Activated CD8-positive, alpha-beta memory T cell treated with anti-CD3 and anti-CD28 coated beads for 48 hours (primary cell): Measurements from ENCODE around the gene TMEM120A.
A peak's percentile ranks its signal among the peaks of the same experiment; 100 is the strongest.
"Not testable (repeated sequence)": the region's sequence is repeated elsewhere in the genome, so short reads cannot be mapped to it uniquely, and the experiment has no call there.

Experiments used
- DNase-seq, 3 experiments: peaks; one replicate each; pipeline ENCODE4 v3.0.0-alpha.2; 2020; ENCODE audit warnings: low read depth in 2 of 3, low spot score in 2 of 3

The TMEM120A gene

GRCh38 chr7:75994388-75995051 lies at the start of gene TMEM120A:
TMEM120A (minus strand) TSS chr7:75994595; CDS start chr7:75994570, 25 bp downstream.
- peak; percentile 83 to 95 (median 92) for DNase-seq

GRCh38 chr7:76040126-76040525 lies 45.7 kb upstream of the TMEM120A start:
- DNase-seq: no peak

DNA sequence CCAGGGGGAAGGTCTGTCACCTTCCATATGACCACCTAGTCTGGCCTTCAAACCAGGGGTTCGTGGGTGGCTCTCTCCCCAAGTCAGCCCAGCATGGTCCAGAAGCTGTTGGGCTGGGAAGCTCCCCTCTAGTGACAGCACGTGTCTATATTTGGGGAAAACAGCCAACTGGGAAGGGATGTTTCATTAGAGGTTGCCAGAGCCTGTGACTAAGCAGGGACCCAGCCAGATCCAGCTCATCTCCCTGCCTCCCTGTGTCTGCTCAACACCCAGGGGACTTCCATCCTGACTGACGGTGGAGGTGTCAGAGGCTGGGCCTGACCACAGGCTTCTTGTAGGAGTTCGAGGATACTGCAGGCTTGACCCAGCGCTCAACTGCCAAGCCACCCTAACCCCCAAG lies 42.9 kb upstream of the TMEM120A start:
- no peak for DNase-seq

DNA sequence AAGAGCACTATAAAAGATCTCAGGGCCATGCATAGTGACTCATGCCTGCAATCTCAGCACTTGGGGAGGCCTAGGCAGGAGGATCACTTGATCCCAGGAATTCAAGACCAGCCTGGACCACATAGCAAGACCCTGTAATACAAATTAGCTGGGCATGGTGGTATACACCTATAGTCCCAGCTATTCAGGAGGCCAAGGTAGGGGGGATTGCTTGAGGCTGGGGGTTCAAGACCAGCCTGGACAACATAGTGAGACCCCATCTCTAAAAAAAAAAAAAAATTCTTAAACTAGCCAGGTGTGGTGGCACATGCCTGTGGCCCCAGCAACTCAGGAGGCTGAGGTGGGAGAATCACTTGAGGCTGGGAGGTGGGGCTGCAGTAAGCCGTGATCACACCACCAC lies 37.6 kb upstream of the TMEM120A start:
- no peak for DNase-seq

- not testable (repeated sequence) for DNase-seq
These were observed 35.3 kb upstream of the TMEM120A start for GRCh38 chr7:76029682-76030081.

DNA sequence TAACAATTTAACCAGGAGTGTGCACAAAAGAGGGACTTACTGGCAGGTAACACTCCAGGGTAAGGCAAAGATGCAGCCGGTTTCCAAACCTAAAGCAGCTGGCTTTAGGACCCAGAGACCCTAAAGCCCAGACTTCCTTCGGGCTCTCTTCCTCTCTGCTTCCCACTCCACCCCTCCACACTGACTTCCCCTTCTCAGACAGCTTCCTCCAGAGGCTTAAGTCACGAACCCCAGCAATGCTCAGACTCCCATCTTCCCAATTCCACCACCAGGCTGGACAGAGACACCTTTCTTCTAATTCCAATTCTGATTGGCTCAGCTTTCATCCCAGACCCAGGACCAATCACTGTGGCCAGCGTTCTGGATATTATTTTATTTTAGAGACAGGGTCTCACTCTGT lies 28.6 kb upstream of the TMEM120A start:
- DNase-seq: no peak

DNA sequence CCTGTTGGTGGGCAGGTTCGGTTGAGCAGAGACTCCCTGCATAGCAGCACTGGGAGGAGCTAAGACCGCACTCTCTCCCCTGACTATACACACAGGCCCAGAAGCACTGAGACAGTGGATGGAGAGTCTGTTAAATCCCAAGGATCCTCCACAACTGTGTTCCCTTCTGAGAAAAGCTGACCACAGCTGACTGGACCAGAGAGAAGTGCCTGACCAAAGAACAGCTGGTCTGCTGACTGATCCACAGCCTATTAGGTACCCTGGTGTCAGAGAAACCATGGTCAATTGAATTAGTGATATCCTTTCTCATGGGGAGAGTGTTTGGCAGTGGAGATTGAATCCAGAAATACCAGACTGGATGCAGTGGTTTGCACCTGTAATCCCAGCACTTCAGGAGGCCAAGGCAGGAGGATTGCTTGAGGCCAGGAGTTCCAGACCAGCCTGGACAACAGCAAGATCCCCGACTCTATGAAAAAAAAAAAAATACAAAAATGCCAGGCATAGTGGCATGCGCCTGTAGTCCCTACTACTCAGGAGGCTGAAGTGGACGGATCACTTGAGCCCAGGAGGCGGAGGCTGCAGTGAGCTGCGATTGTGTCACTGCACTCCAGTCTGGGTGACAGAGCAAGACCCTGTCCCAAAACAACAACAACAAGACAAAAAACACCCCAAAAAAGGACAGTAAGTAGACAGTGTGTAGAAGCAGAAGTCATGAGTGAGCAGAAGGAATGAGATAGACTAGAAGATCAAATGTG lies 27.8 kb upstream of the TMEM120A start:
- DNase-seq: no peak

- DNase-seq: peak; percentile 23 to 64 (median 59)
These were observed 25.8 kb upstream of the TMEM120A start for GRCh38 chr7:76020031-76020714.

DNA sequence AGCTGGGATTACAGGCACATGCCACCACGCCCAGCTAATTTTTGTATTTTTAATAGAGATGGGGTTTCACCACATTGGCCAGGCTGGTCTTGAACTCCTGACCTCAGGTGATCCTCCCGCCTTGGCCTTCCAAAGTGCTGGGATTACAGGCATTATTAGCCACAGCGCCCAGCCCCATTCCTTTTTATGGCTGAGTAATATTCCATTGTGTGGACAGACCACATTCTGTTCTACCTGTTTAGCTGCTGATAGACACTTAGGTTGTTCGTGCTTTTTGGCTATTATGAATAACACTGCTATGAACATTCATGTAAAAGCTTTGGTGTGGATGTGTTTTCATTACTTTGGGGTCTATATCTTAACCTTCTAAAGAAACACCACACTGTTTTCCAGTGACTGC lies 24.1 kb upstream of the TMEM120A start:
- DNase-seq: not testable (repeated sequence)

GRCh38 chr7:76016191-76016947 lies 22.0 kb upstream of the TMEM120A start:
- no peak for DNase-seq

GRCh38 chr7:76011442-76011861 lies 17.1 kb upstream of the TMEM120A start:
- no peak for DNase-seq

GRCh38 chr7:76009672-76010600 lies 15.5 kb upstream of the TMEM120A start:
- DNase-seq: no peak

DNA sequence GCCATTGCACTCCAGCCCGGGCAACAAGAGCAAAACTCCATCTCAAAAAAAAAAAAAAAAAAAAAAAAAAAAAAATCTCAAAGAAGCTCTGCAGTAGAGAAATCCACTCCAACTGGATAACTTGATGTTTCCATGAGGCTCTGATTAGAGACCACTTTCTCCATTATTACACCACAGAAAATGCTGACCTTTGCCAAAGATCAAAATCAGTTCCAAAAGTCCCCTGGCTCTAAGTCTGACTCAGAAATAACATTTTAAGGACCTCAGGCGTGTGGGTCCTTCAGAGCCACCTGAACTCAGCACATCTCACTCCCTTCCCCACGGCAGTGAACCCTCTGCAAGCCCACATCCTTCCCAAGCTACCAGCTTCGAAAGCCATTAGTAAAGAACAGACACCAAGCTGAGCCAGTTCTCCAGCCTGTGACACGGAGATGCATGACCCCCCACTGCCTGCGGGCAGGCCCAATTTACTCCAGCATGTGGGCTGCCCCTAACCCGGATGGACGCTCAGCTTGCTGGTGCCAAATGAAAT lies 13.8 kb upstream of the TMEM120A start:
- DNase-seq: no peak

DNA sequence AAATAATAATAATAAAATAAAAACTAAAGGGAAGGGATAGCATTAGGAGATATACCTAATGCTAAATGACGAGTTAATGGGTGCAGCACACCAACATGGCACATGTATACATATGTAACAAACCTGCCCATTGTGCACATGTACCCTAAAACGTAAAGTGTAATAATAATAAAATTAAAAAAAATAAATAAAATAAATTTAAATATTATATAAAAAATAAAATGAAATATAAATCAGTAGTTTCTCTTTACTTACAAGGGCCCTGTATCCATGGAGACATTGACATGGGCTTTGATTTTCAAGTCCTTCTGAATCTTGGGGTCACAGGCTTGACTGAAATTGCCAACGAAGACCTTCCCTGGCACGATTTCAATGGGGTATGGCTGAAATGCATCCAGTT lies 10.6 kb upstream of the TMEM120A start:
- DNase-seq: not testable (repeated sequence)

DNA sequence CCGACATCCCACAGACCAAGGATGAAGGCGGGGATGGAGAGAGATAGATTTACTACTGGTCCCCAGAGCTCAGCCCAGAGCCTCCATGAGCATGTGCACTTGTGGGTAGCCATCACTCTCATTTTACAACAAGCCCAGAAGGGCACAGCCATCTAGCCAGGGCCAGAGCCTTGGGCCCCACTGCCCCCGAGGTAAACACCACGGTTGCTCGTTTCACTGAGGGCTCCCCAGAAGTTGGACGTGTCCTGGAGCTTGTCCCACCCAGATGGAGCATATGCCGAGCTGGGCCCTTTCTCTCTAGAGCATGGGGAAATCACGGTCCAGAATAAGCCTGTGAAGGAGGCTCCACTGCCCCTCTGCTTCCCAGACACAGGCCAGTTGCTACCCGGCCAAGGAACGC lies 9.0 kb upstream of the TMEM120A start:
- DNase-seq: no peak

DNA sequence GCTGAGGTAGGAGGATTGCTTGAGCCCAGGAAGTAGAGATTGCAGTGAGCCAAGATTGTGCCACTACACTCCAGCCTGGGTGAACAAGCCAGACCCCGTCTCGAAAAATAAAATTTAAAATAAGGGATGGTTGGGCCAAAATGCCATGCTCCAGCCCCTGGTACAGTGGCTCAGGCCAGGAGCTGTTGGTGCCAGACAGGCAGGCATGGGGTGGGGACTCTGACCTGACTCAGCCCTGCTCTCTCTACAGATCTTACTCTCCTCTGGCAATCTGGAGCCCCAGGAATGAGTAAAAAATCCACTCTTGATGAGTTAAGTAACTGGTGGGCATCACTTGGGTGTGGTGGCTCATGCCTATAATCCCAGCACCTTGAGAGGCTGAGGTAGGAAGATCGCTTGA lies 8.4 kb upstream of the TMEM120A start:
- no peak for DNase-seq

GRCh38 chr7:76002139-76002538 lies 7.7 kb upstream of the TMEM120A start:
- no peak for DNase-seq

DNA sequence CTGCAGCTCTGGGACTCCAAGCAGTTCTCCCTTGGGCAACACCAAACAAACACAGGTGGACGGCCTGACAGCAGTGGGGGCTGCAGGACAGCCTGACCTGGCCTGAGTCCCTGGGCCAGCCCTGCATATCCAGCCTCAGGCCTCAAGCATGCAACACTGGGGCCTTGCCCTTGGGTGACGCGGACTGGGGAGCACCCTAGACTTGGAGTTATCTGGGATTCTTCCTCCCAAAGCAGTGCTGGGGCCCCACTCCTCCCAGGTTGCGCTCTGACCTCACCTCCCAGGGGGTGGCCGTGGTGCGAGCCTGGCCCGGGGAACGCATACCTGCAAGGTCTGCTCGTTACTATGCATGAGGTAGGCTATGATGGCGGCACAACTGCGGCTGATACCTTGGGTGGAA lies 6.2 kb upstream of the TMEM120A start:
- DNase-seq: no peak

DNA sequence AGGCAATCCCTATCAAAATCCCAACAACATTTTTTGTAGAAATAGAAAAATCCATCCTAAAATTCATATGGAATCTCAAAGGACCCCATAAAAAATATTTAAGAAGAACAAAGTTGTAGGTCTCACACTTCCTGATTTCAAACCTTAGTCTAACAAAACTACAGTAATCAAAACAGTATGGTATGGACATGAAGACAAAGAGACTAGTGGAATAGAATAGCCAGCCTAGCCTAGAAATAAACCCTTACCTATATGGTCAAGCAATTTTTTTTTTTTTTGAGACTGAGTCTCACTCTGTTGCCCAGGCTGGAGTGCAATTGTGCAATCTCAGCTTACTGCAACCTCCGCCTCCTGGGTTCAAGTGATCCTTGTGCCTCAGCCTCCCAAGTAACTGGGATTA lies 3.6 kb upstream of the TMEM120A start:
- no peak for DNase-seq

DNA sequence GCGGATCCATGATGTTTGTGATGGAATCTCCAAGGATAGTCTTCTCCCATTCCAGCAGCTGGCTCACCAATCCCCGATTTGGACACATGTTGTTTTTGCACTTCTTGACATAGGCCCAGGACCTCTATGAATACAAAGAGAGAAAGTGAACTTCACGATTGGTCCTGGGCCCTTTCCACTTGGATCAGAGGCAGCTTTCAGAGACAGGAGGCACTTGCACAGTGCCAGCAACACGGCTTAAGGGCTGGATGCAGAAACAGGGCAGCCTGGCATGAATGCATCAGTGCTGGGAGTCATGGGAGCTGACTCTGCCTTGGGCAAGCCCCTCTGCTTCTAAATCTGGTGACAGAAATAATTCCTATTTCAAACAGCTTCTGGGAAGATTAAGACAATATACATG lies 2.1 kb upstream of the TMEM120A start:
- DNase-seq: no peak
